HTR-8/SVneo (cell line): ENCODE data around the gene SPACA6.
A peak's percentile ranks its signal among the peaks of the same experiment; 100 is the strongest.

Source experiments
- DNase-seq: peaks from one replicate; pipeline ENCODE4 v3.0.0; 2011; ENCODE audit warnings: low spot score, mixed read lengths; ENCODE audit not compliant: insufficient read length
- FAIRE-seq: peaks from 2 replicates; lab custom pipeline; 2011; peaks lifted over from hg19 to GRCh38; lab: Jason Lieb, UNC

Gene SPACA6

GRCh38 chr19:51688671-51689571, 4.2 kb upstream of the SPACA6 start:
- peak; percentile 38 for FAIRE-seq
- peak; percentile 67 for DNase-seq

- no peak for DNase-seq
- no peak for FAIRE-seq
These were observed 3.2 kb upstream of the SPACA6 start for GRCh38 chr19:51689751-51690453.

GRCh38 chr19:51690454-51691073, 2.6 kb upstream of the SPACA6 start:
- FAIRE-seq (peak; percentile 52), DNase-seq (peak; percentile 66)

- DNase-seq (no peak), FAIRE-seq (no peak)
These were observed 2.0 kb upstream of the SPACA6 start for GRCh38 chr19:51691074-51691583.

GRCh38 chr19:51691584-51692428, 1.3 kb upstream of the SPACA6 start:
- FAIRE-seq (no peak), DNase-seq (no peak)

GRCh38 chr19:51692468-51692867, 662 bp upstream of the SPACA6 start:
- FAIRE-seq: no peak
- DNase-seq: no peak

GRCh38 chr19:51693819-51694218, 689 bp downstream of the SPACA6 start:
- no peak for FAIRE-seq
- DNase-seq: no peak

GRCh38 chr19:51694318-51695085, 1.4 kb downstream of the SPACA6 start:
- no peak for DNase-seq
- FAIRE-seq: no peak

GRCh38 chr19:51695088-51695487, 2.0 kb downstream of the SPACA6 start:
- FAIRE-seq (no peak), DNase-seq (no peak)

- FAIRE-seq (no peak), DNase-seq (no peak)
These were observed 2.7 kb downstream of the SPACA6 start for GRCh38 chr19:51695702-51696315.

- DNase-seq (no peak), FAIRE-seq (no peak)
These were observed 3.5 kb downstream of the SPACA6 start for GRCh38 chr19:51696606-51697005.

- DNase-seq (no peak), FAIRE-seq (no peak)
These were observed 4.1 kb downstream of the SPACA6 start for GRCh38 chr19:51697169-51697776.

GRCh38 chr19:51698296-51698695, 5.2 kb downstream of the SPACA6 start:
- DNase-seq (no peak), FAIRE-seq (no peak)

- FAIRE-seq (no peak), DNase-seq (no peak)
These were observed 6.0 kb downstream of the SPACA6 start for GRCh38 chr19:51699170-51699569.

GRCh38 chr19:51701468-51702100, 8.5 kb downstream of the SPACA6 start:
- DNase-seq (no peak), FAIRE-seq (no peak)

GRCh38 chr19:51702103-51702824, 9.1 kb downstream of the SPACA6 start:
- FAIRE-seq (no peak), DNase-seq (no peak)
